ENCODE results near the gene TRABD2A.

The TRABD2A gene

DNA sequence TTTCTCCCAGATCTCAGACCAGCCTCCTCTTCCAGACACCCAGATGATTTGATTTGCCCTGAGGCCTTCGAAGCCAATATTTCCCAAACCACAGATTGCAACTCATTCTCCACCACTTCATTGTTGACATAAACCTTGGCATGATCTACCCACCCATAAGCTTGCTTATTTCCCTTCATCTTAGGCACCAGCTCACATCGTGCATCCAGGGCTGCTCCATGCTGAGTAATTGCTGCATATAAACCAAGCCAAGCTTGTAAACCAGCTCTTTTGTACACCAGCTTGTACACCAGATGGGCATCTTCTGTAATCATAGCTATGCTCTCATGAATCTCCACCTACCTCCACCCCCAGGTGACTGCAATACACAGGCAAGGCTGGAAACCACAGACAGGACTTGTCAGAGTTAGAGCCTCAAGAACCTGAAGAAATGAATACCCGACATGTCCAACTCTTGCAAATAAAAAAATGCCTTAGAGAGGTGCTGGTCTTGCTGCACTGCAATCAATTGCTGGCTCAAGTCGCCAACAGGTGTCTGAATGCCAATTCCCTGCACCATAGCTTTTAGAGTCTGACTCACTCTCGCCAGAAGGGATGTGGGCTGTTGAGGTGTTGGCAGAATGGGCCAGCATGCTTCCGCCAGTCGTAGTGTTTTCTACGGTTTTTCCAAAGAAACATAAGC, 31.5 kb downstream of the TRABD2A start:
- Histone ChIP-seq H3K36me3 (ENCODE audit: insufficient read depth, low read length) (no peaks in the 10 kb centered on the region), H3K4me3 (ENCODE audit: low read depth, low read length) (no peak overlapping the region), H3K79me2 (ENCODE audit: control insufficient read depth, insufficient read depth, low read length, unreplicated experiment) (no peaks in the 10 kb centered on the region), H3K4me1 (ENCODE audit: control insufficient read depth, insufficient read depth, low read length, unreplicated experiment) (no peaks in the 10 kb centered on the region), H3K27me3 (ENCODE audit: insufficient read depth, low read length) (no peaks in the 10 kb centered on the region), H3K27ac (ENCODE audit: low read depth, low read length) (no peak overlapping the region), H2AFZ (ENCODE audit: low read length, unreplicated experiment) (no peak overlapping the region)

- Histone ChIP-seq H3K79me2 (ENCODE audit: control insufficient read depth, insufficient read depth, low read length, unreplicated experiment) (no peaks in the 10 kb centered on the region), H2AFZ (ENCODE audit: low read length, unreplicated experiment) (no peak overlapping the region), H3K27ac (ENCODE audit: low read depth, low read length) (no peak overlapping the region), H3K4me3 (ENCODE audit: low read depth, low read length) (no peak overlapping the region), H3K27me3 (ENCODE audit: insufficient read depth, low read length) (no peaks in the 10 kb centered on the region), H3K4me1 (ENCODE audit: control insufficient read depth, insufficient read depth, low read length, unreplicated experiment) (no peaks in the 10 kb centered on the region), H3K36me3 (ENCODE audit: insufficient read depth, low read length) (no peaks in the 10 kb centered on the region)
These were observed 33.4 kb downstream of the TRABD2A start for GRCh38 chr2:84847326-84848050.

- Histone ChIP-seq H3K27ac (ENCODE audit: low read depth, low read length) (no peak overlapping the region), H3K27me3 (ENCODE audit: insufficient read depth, low read length) (no peaks in the 10 kb centered on the region), H3K79me2 (ENCODE audit: control insufficient read depth, insufficient read depth, low read length, unreplicated experiment) (no peaks in the 10 kb centered on the region), H3K4me3 (ENCODE audit: low read depth, low read length) (no peak overlapping the region), H3K36me3 (ENCODE audit: insufficient read depth, low read length) (no peaks in the 10 kb centered on the region), H3K4me1 (ENCODE audit: control insufficient read depth, insufficient read depth, low read length, unreplicated experiment) (no peaks in the 10 kb centered on the region), H2AFZ (ENCODE audit: low read length, unreplicated experiment) (no peak overlapping the region)
These were observed 34.1 kb downstream of the TRABD2A start for GRCh38 chr2:84846741-84847142.

DNA sequence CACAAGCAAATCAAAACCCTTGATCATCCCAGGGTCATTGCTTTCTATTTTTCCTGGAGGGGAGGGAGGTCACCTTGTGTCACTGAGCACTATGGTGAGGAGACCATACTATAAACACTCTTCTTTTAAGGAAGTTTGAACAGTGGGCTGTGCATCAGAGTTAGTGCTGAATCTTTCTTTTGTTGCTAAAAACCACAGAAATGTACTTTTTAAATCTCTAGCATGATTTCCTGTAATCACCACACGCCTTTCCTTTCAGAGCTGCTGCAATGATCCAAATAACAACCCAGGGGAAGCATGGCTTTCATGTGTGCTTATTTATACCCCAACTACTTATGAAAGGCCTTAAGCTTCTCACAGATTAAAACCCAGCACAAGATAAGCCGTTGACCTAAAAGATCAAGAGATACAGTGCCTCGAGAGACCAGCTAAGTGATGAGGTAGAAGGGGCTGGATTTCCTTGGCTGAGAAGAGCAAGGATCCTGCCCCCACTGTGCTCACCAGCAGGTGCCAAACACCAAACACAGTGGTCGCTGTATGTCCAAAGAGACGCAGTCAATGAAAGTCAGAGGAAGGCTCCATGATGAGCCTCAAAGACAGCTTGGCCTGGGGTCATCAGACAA, 34.7 kb downstream of the TRABD2A start:
- Histone ChIP-seq H3K27me3 (ENCODE audit: insufficient read depth, low read length) (no peaks in the 10 kb centered on the region), H3K27ac (ENCODE audit: low read depth, low read length) (no peak overlapping the region), H3K4me3 (ENCODE audit: low read depth, low read length) (no peak overlapping the region), H3K79me2 (ENCODE audit: control insufficient read depth, insufficient read depth, low read length, unreplicated experiment) (no peaks in the 10 kb centered on the region), H2AFZ (ENCODE audit: low read length, unreplicated experiment) (no peak overlapping the region), H3K36me3 (ENCODE audit: insufficient read depth, low read length) (no peaks in the 10 kb centered on the region), H3K4me1 (ENCODE audit: control insufficient read depth, insufficient read depth, low read length, unreplicated experiment) (no peaks in the 10 kb centered on the region)

- Histone ChIP-seq H2AFZ (ENCODE audit: low read length, unreplicated experiment) (no peak overlapping the region), H3K4me3 (ENCODE audit: low read depth, low read length) (no peak overlapping the region), H3K27ac (ENCODE audit: low read depth, low read length) (no peak overlapping the region), H3K79me2 (ENCODE audit: control insufficient read depth, insufficient read depth, low read length, unreplicated experiment) (no peaks in the 10 kb centered on the region), H3K36me3 (ENCODE audit: insufficient read depth, low read length) (no peaks in the 10 kb centered on the region), H3K27me3 (ENCODE audit: insufficient read depth, low read length) (no peaks in the 10 kb centered on the region), H3K4me1 (ENCODE audit: control insufficient read depth, insufficient read depth, low read length, unreplicated experiment) (no peaks in the 10 kb centered on the region)
These were observed 36.7 kb downstream of the TRABD2A start for GRCh38 chr2:84844141-84844540.

DNA sequence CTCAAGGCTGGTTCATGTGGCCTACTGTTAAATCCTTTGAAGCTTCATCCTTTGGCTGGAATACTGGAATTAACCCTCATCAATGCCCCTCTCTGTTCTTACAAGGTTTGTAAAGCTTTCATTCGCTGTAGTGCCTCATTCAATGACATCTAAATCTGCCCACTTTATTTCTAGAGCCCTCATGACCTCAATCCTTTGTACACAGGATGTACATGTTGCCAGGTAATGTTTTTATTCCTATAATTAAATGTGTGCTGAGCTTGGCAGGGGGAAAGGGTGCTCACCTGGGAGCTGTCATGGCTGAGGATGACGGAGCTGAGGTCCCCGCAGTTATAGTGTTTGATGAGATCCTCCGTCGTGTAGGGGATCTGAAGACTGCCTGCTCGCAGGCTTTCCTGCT, 39.3 kb downstream of the TRABD2A start:
- no peaks in the 10 kb centered on the region for H3K4me1 ChIP-seq (ENCODE audit: control insufficient read depth, insufficient read depth, low read length, unreplicated experiment)
- no peak overlapping the region for H2AFZ ChIP-seq (ENCODE audit: low read length, unreplicated experiment)
- peaks cover 16% of the 10 kb centered on the region for H3K36me3 ChIP-seq (ENCODE audit: insufficient read depth, low read length)
- no peak overlapping the region for H3K27ac ChIP-seq (ENCODE audit: low read depth, low read length)
- H3K4me3 ChIP-seq (ENCODE audit: low read depth, low read length) = no peak overlapping the region
- no peaks in the 10 kb centered on the region for H3K27me3 ChIP-seq (ENCODE audit: insufficient read depth, low read length)
- no peaks in the 10 kb centered on the region for H3K79me2 ChIP-seq (ENCODE audit: control insufficient read depth, insufficient read depth, low read length, unreplicated experiment)

- H3K27ac ChIP-seq (ENCODE audit: low read depth, low read length) = no peak overlapping the region
- H3K4me1 ChIP-seq (ENCODE audit: control insufficient read depth, insufficient read depth, low read length, unreplicated experiment) = no peaks in the 10 kb centered on the region
- no peak overlapping the region for H3K4me3 ChIP-seq (ENCODE audit: low read depth, low read length)
- no peak overlapping the region for H2AFZ ChIP-seq (ENCODE audit: low read length, unreplicated experiment)
- H3K27me3 ChIP-seq (ENCODE audit: insufficient read depth, low read length) = no peaks in the 10 kb centered on the region
- H3K79me2 ChIP-seq (ENCODE audit: control insufficient read depth, insufficient read depth, low read length, unreplicated experiment) = no peaks in the 10 kb centered on the region
- H3K36me3 ChIP-seq (ENCODE audit: insufficient read depth, low read length) = peaks cover 23% of the 10 kb centered on the region
These were observed 40.6 kb downstream of the TRABD2A start for GRCh38 chr2:84840306-84840705.

GRCh38 chr2:84839851-84840250, 41.0 kb downstream of the TRABD2A start:
- H3K79me2 ChIP-seq (ENCODE audit: control insufficient read depth, insufficient read depth, low read length, unreplicated experiment) = no peaks in the 10 kb centered on the region
- no peak overlapping the region for H2AFZ ChIP-seq (ENCODE audit: low read length, unreplicated experiment)
- no peak overlapping the region for H3K4me3 ChIP-seq (ENCODE audit: low read depth, low read length)
- no peak overlapping the region for H3K27ac ChIP-seq (ENCODE audit: low read depth, low read length)
- H3K27me3 ChIP-seq (ENCODE audit: insufficient read depth, low read length) = no peaks in the 10 kb centered on the region
- no peaks in the 10 kb centered on the region for H3K4me1 ChIP-seq (ENCODE audit: control insufficient read depth, insufficient read depth, low read length, unreplicated experiment)
- peaks cover 23% of the 10 kb centered on the region for H3K36me3 ChIP-seq (ENCODE audit: insufficient read depth, low read length)

DNA sequence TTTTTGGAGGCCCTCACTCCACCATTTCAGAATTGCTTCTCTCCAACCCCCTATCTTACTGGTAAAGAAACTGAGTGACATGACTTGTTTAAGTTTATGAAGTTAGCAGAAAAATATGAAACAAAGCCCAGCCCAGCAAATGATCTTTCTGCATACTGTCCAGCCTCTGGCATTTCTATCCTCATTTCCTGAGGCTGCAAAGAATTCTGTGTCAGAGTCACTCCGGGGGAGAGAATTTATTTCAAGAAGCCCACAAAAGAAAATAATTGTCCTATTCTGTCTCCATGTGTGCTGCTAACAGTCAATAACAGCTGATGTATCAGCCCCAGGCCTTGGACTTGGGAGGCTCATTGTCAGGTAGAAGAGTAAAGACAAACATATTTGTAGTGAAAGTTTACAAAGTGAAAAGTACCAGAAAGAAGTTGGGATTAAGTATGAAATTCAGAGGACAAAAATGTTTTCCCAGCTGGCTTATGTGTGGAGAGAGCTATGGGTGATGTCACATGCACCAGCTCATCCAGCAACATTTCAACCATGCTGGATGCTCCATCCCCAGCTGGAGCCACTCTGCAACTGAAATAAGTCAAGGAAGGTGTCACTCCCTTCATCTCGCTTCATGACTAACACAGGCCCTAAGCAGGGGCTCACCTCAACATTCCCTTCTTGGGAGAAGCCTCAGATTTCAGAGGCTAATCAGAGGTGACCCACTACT, 42.3 kb downstream of the TRABD2A start:
- no peak overlapping the region for H2AFZ ChIP-seq (ENCODE audit: low read length, unreplicated experiment)
- peaks cover 23% of the 10 kb centered on the region for H3K36me3 ChIP-seq (ENCODE audit: insufficient read depth, low read length)
- H3K4me1 ChIP-seq (ENCODE audit: control insufficient read depth, insufficient read depth, low read length, unreplicated experiment) = no peaks in the 10 kb centered on the region
- H3K79me2 ChIP-seq (ENCODE audit: control insufficient read depth, insufficient read depth, low read length, unreplicated experiment) = no peaks in the 10 kb centered on the region
- H3K27ac ChIP-seq (ENCODE audit: low read depth, low read length) = no peak overlapping the region
- no peaks in the 10 kb centered on the region for H3K27me3 ChIP-seq (ENCODE audit: insufficient read depth, low read length)
- no peak overlapping the region for H3K4me3 ChIP-seq (ENCODE audit: low read depth, low read length)

GRCh38 chr2:84836215-84836614, 44.7 kb downstream of the TRABD2A start:
- peaks cover 23% of the 10 kb centered on the region for H3K36me3 ChIP-seq (ENCODE audit: insufficient read depth, low read length)

More at GRCh38 chr2:84836215-84836614, 44.7 kb downstream of the TRABD2A start:
- no peak overlapping the region for H3K4me3 ChIP-seq (ENCODE audit: low read depth, low read length)
- H3K4me1 ChIP-seq (ENCODE audit: control insufficient read depth, insufficient read depth, low read length, unreplicated experiment) = no peaks in the 10 kb centered on the region
- no peaks in the 10 kb centered on the region for H3K27me3 ChIP-seq (ENCODE audit: insufficient read depth, low read length)
- no peak overlapping the region for H3K27ac ChIP-seq (ENCODE audit: low read depth, low read length)
- no peaks in the 10 kb centered on the region for H3K79me2 ChIP-seq (ENCODE audit: control insufficient read depth, insufficient read depth, low read length, unreplicated experiment)
- no peak overlapping the region for H2AFZ ChIP-seq (ENCODE audit: low read length, unreplicated experiment)

All from ACC112 (cell line).